BJ (cell line): ENCODE results near the gene RHOF. TPM values are rescaled to one million over a fixed set of nuclear protein-coding genes. Genes with fewer than 3 reads are reported as not detected.

Source experiments
- CTCF ChIA-PET: fragments of 350-600 bp; formaldehyde crosslinking; extraction: SDS; loops from one replicate; lab custom pipeline; 2021; ENCODE audit warnings: antibody characterized with exemption, inconsistent platforms; lab: Yijun Ruan, JAX
- POLR2A ChIA-PET: fragments of 300-600 bp; sonication (Branson Sonifier 250); formaldehyde crosslinking; extraction: SDS; loops from one replicate; lab custom pipeline; 2021; ENCODE audit warnings: antibody characterized with exemption; lab: Charles Lee
- DNase-seq: peaks from one replicate; pipeline ENCODE4 v3.0.0-alpha.2; 2011; ENCODE audit warnings: low read depth
- H3K27me3 ChIP-seq: 2 replicates; pipeline ENCODE4 v1.6.0; 2011; ENCODE audit warnings: low read length; ENCODE audit not compliant: control insufficient read depth, insufficient read depth
- H3K36me3 ChIP-seq: 2 replicates; pipeline ENCODE4 v1.5.1; 2011; ENCODE audit warnings: low read length; ENCODE audit not compliant: control insufficient read depth, insufficient read depth
- H3K4me3 ChIP-seq: 2 replicates; pipeline ENCODE4 v1.5.1; 2011; ENCODE audit warnings: low read depth, mild to moderate bottlenecking, control low read depth, low read length
- polyA plus RNA-seq: library from polyadenylated mRNA; depleted of rRNA; stranded (reverse); fragments of >200 nt; gene quantifications from 2 replicates; pipeline ENCODE4 v1.2.3, GENCODE V29; 2011
- TF ChIP-seq, protein P1 (sequence below): IDR thresholded peaks from 2 replicates; pipeline ENCODE4 v1.5.1; 2011; ENCODE audit warnings: low read depth, mild to moderate bottlenecking, control low read depth, inconsistent platforms, low read length, moderate library complexity; ENCODE audit not compliant: insufficient read depth

RHOF gene
- polyA plus RNA-seq, 1 experiment = 3.0 TPM

DNA sequence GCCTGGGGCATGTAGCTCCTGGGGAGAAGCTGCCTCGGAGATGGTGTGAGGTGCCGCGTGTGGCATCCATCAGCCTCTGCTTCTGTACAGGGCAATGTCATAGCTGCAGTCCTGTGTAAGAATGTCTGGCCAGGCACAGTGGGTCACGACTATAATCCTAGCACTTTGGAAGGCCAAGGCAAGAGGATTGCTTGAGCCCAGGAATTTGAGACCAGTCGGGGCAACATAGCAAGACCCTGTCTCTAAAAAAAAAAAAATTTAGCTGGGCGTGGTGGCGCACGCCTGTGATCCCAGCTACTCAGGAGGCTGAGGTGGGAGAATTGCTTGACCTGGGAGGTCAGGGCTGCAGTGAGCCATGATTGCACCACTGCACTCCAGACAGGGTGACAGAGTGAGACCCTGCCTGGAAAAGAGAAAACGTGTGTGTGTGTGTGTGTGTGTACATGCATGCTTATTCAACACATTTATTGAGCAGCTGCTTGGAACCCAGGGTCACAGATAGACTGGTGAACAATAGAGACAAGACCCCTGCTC lies 24.1 kb downstream of the RHOF start:
- no peak for DNase-seq

DNA sequence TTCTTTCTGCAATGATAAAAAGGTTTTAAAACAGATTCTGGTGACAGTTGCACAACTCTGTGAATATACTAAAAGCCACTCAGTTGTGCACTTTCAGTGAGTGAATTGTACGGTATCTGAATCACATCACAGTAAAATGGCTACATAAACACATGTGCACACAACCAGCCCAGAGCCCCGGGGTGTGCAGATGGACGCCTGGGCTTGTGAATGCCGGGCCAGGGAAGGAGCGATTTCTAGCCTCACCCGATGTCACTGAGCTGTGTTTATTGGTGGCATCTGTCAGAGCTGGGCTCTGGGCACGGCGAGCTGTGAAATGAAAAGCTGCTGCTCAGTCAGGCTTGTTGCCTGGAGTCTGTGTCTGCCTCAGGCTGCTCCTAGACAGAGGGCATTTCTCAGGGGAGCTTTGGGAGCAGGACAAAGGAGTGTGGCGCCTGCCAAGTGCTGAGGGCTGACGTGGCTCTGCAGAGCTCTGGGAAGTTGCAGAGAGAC lies 25.9 kb downstream of the RHOF start:
- H3K36me3 ChIP-seq = no peaks in the 10 kb centered on the region; the same call in 1 of the 2 replicates
- TF ChIP-seq, protein P1, sequence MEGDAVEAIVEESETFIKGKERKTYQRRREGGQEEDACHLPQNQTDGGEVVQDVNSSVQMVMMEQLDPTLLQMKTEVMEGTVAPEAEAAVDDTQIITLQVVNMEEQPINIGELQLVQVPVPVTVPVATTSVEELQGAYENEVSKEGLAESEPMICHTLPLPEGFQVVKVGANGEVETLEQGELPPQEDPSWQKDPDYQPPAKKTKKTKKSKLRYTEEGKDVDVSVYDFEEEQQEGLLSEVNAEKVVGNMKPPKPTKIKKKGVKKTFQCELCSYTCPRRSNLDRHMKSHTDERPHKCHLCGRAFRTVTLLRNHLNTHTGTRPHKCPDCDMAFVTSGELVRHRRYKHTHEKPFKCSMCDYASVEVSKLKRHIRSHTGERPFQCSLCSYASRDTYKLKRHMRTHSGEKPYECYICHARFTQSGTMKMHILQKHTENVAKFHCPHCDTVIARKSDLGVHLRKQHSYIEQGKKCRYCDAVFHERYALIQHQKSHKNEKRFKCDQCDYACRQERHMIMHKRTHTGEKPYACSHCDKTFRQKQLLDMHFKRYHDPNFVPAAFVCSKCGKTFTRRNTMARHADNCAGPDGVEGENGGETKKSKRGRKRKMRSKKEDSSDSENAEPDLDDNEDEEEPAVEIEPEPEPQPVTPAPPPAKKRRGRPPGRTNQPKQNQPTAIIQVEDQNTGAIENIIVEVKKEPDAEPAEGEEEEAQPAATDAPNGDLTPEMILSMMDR = no peak
- H3K27me3 ChIP-seq = no peaks in the 10 kb centered on the region
- DNase-seq = no peak
- ChIA-PET CTCF (interaction anchor here (0.6 to 2.0 kb wide), 7 partner anchors 9 to 76 kb away, joined by 3 to 17 read pairs (median 3); partner anchors contain the start of gene RHOF), POLR2A (interaction anchor here (0.5 kb wide), 1 partner anchor 43 kb away, joined by 3 read pairs; no protein-coding TSS in a partner anchor)
- H3K4me3 ChIP-seq = 0 out of 2 replicates have a peak overlapping the region, but pooled peaks have one; percentile 7

More for the DNA sequence above, 24.1 kb downstream of the RHOF start:
- Histone ChIP-seq H3K36me3 (no peaks in the 10 kb centered on the region; the same call in 1 of the 2 replicates), H3K27me3 (no peaks in the 10 kb centered on the region), H3K4me3 (no peak overlapping the region)
- ChIA-PET CTCF (interaction anchor here (1.2 kb wide), 1 partner anchor 25 kb away, joined by 14 read pairs; the partner anchor contains the start of gene RHOF), POLR2A (no interaction called here)
- TF ChIP-seq, protein P1 = no peak

DNA sequence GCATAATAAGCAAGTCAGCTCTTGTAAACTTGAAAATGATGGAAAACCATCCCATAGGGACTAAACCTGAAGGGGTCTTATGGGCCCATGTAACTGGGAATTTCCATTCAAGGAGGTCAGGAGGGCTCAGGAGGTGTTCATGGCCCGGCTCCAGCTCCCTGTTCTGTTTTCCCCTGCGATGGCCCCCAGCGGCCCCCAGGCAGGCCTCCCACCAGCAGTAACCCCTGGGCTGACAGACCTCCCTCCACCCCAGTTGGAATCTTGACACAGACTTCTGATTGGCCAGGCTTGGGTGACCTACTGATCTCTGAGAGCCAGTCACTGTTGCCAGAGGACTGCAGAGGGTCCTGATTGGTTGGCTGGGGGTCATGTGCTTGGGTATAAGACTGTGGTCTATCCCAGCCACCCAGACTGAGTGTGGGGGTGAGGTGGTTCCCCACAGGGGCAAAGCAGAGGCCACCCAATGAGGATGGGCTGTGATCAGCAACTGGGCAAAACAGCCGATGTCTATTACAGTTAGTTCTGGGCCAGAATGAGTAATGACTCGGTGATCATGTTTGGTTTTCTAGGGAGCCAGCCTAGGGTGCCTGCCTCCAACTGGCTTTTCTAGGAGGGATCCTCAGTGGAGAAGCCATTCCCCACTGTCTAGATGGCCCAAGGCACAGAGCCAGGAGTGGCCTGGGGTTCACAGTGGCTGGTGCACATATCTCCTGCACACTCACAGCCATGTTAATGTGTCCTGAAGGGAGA lies 27.0 kb downstream of the RHOF start:
- Histone ChIP-seq H3K4me3 (no peak overlapping the region), H3K36me3 (no peaks in the 10 kb centered on the region; the same call in 1 of the 2 replicates), H3K27me3 (no peaks in the 10 kb centered on the region)
- TF ChIP-seq, protein P1 = no peak
- no peak for DNase-seq
- CTCF ChIA-PET = interaction anchor here (0.8 to 3.2 kb wide), 5 partner anchors 10 to 28 kb away, joined by 3 to 17 read pairs (median 12); partner anchors contain the start of gene RHOF
- POLR2A ChIA-PET = no interaction called here

DNA sequence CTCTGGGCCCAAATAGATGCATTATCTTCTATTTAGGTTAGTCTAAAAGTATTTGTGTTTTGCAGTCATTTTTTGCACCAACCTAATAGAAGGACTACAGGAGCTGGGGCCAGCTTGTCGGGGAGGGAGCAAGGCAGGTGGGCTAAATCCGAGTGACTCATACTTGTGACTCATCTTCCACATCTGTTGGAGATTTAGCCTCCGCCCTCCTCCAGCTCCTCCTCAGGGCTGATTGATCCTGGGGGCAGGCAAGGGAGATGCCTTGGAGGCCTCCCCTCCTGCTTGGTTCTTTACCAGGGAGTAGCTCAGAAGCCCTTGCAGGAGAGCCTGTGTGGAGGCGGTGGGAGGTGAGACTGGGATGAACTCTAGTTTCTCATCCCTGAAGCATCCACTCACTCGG lies 27.9 kb downstream of the RHOF start:
- H3K27me3 ChIP-seq = no peaks in the 10 kb centered on the region
- DNase-seq = peak; percentile 70
- no peaks in the 10 kb centered on the region; the same call in 1 of the 2 replicates for H3K36me3 ChIP-seq
- ChIA-PET CTCF (interaction anchor here (0.8 to 3.3 kb wide), 5 partner anchors 8 to 68 kb away, joined by 3 to 20 read pairs (median 10); partner anchors contain the start of gene RHOF), POLR2A (no interaction called here)
- no peak overlapping the region for H3K4me3 ChIP-seq
- TF ChIP-seq, protein P1 = no peak

DNA sequence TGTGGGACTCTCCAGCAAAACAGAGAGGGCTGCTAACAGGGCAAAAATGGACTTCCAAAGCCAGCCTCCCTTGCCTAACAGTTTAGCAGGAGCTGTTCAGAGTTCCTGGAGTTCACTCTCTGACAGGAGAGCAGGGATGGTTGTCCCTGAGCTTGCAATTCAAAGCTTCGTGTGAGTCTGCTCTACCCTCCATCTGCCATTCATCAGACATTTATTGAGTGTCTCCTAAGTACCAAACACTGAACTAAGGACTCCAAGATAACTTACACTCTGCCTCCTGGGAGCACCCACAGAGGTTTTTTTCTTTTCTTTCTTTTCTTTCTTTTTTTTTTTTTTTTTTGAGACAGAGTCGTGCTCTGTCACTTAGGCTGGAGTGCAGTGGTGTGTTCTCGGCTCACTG lies 28.7 kb downstream of the RHOF start:
- POLR2A ChIA-PET = no interaction called here
- CTCF ChIA-PET = interaction anchor here (2.3 to 3.3 kb wide), 3 partner anchors 9 to 67 kb away, joined by 10 to 20 read pairs (median 12); partner anchors contain the start of gene RHOF
- TF ChIP-seq, protein P1 = no peak
- DNase-seq = no peak
- H3K27me3 ChIP-seq = no peaks in the 10 kb centered on the region
- no peak overlapping the region for H3K4me3 ChIP-seq
- no peaks in the 10 kb centered on the region; the same call in 1 of the 2 replicates for H3K36me3 ChIP-seq
